ENCODE measurements around the gene TRIAP1.

DNA sequence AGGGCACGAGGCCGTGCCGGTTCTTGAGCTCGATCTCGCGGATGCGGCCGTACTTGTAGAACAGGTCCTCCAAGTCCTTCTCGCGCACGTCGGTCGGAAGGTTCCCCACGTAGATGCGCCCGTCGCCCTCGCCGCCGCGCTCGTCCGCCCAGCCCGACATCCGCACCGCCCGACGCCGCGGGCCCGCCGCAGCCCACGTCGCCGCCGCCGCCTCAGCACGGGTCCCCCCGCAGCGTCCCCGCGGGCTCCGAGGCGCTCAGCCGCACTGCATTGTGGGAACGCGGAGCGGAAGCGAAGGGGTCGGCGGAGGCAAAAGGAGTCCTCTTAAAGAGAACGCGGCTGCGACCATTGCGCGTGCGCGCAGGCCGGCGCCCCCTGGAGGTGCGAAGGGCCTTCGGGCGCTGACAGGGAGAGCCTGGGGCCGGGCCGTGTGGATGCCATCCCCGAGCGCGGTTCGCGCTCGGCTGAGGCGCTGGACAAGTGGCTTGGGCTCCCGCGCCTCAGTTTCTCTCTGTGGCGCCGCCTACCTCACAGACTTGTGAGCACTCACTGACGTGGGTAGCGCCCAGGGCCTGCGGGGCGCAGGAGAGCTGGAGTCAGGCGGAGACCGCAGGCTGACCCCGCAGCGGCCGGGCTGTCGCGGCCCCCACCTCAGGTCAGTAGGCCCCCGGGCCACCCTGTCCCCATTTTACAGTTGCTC is 23.4 kb upstream of the TRIAP1 start, which contains the start of gene SRSF9:
- TF ChIP-seq, protein P1, sequence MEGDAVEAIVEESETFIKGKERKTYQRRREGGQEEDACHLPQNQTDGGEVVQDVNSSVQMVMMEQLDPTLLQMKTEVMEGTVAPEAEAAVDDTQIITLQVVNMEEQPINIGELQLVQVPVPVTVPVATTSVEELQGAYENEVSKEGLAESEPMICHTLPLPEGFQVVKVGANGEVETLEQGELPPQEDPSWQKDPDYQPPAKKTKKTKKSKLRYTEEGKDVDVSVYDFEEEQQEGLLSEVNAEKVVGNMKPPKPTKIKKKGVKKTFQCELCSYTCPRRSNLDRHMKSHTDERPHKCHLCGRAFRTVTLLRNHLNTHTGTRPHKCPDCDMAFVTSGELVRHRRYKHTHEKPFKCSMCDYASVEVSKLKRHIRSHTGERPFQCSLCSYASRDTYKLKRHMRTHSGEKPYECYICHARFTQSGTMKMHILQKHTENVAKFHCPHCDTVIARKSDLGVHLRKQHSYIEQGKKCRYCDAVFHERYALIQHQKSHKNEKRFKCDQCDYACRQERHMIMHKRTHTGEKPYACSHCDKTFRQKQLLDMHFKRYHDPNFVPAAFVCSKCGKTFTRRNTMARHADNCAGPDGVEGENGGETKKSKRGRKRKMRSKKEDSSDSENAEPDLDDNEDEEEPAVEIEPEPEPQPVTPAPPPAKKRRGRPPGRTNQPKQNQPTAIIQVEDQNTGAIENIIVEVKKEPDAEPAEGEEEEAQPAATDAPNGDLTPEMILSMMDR (IDR thresholded peaks at IDR 0.05; ENCODE audit: low read depth, low read length), result peak; percentile 74
- no peak for TF ChIP-seq EZH2phosphoT487 (IDR thresholded peaks at IDR 0.05; ENCODE audit: low read depth)

Measured in OCI-LY3 (cell line).